ENCODE measurements around the gene ITGAE. TPM values are rescaled to one million over a fixed set of nuclear protein-coding genes. Genes with fewer than 3 reads are reported as not detected.

The ITGAE gene
- total and polyA plus RNA-seq, 2 experiments from 2014 or later: 11.7 to 44.9 TPM

- no peaks in the 10 kb centered on the region for H3K36me3 ChIP-seq (ENCODE audit: insufficient read depth)
- no peak overlapping the region for H3K4me3 ChIP-seq
- H3F3A ChIP-seq (replicated peaks; ENCODE audit: low read depth): peaks cover 6% of the 10 kb centered on the region; the same call in 1 of the 2 replicates
- no peaks in the 10 kb centered on the region for H3K27me3 ChIP-seq (ENCODE audit: insufficient read depth)
- no peaks in the 10 kb centered on the region for H4K20me1 ChIP-seq (replicated peaks; ENCODE audit: insufficient read depth)
- no peaks in the 10 kb centered on the region for H3K9me2 ChIP-seq (ENCODE audit: insufficient read depth)
- Mint-ChIP-seq H3K27me3 (ENCODE audit: insufficient read depth, low read depth, poor library complexity) (peaks cover 13% of the 10 kb centered on the region), H3K36me3 (ENCODE audit: low read depth) (no peaks in the 10 kb centered on the region), H3K9me3 (0 out of 3 replicates have a peak, but pooled peaks cover 3% of the 10 kb centered on the region), H3K4me1 (peaks cover 37% of the 10 kb centered on the region), H3K4me3 (no peak overlapping the region), H3K27ac (no peak overlapping the region)
- H2AFZ ChIP-seq: no peak overlapping the region
- no peak overlapping the region for H3K4me2 ChIP-seq
- DNase-seq (ENCODE audit: low spot score) (no peak), ATAC-seq (no peak)
- peaks cover 28% of the 10 kb centered on the region for H3K4me1 ChIP-seq (ENCODE audit: insufficient read depth)
- no peak for TF ChIP-seq ZNF114 (CRISPR knock-in tag; IDR thresholded peaks at IDR 0.05)
- TF ChIP-seq REST (IDR thresholded peaks at IDR 0.05; ENCODE audit: unreplicated experiment): no peak
- TF ChIP-seq NANOG (IDR thresholded peaks at IDR 0.05; ENCODE audit: borderline replicate concordance): no peak
- TF ChIP-seq CREB1 (CRISPR knock-in tag; IDR thresholded peaks at IDR 0.05; ENCODE audit: low read depth): no peak
- TF ChIP-seq ZNF331 (CRISPR knock-in tag; IDR thresholded peaks at IDR 0.05; ENCODE audit: low read depth): no peak
- no peak for TF ChIP-seq ETS1 (IDR thresholded peaks at IDR 0.05)
- TF ChIP-seq CTCF (conservative IDR thresholded peaks at IDR 0.05; ENCODE audit: low read depth in 2 of 2): no peak
- no peak for TF ChIP-seq POLR2AphosphoS5 (IDR thresholded peaks at IDR 0.05; ENCODE audit: low read depth)
- no peak for TF ChIP-seq STAT1 (IDR thresholded peaks at IDR 0.05; ENCODE audit: unreplicated experiment)
- TF ChIP-seq ZNF462 (CRISPR knock-in tag; IDR thresholded peaks at IDR 0.05): no peak
- TF ChIP-seq EZH2 (IDR thresholded peaks at IDR 0.05; ENCODE audit: low read depth, unreplicated experiment): no peak
- TF ChIP-seq EZH2phosphoT487 (IDR thresholded peaks at IDR 0.05; ENCODE audit: unreplicated experiment): no peak
- H3K79me2 ChIP-seq (replicated peaks; ENCODE audit: insufficient read depth): no peaks in the 10 kb centered on the region
- H3K27ac ChIP-seq (ENCODE audit: low read depth): no peak overlapping the region
Measured at GRCh38 chr17:3735515-3735914, 65.5 kb downstream of the ITGAE start.

All from GM23338 (cell line).